ENCODE measurements around the gene MTMR6. TPM values are rescaled to one million over a fixed set of nuclear protein-coding genes. Genes with fewer than 3 reads are reported as not detected.

MTMR6 gene
- total RNA-seq, 1 donor from 2014 or later = 27.6 TPM

- Histone ChIP-seq H3K36me3 (ENCODE audit: control insufficient read depth, insufficient read depth, low read length) (no peaks in the 10 kb centered on the region), H3K4me3 (ENCODE audit: low read depth, low read length) (no peak overlapping the region), H3K27me3 (ENCODE audit: control insufficient read depth, insufficient read depth, low read length) (no peaks in the 10 kb centered on the region)
- TF ChIP-seq CTCF (IDR thresholded peaks at IDR 0.05; ENCODE audit: insufficient read depth, low read length, poor library complexity, severe bottlenecking) = peak; percentile 15
- no peak for DNase-seq (ENCODE audit: low read depth)
These were observed 72.6 kb downstream of the MTMR6 start for GRCh38 chr13:25214491-25215252.

GRCh38 chr13:25213715-25214114 is 73.6 kb downstream of the MTMR6 start:
- Histone ChIP-seq H3K27me3 (ENCODE audit: control insufficient read depth, insufficient read depth, low read length) (no peaks in the 10 kb centered on the region), H3K4me3 (ENCODE audit: low read depth, low read length) (no peak overlapping the region), H3K36me3 (ENCODE audit: control insufficient read depth, insufficient read depth, low read length) (no peaks in the 10 kb centered on the region)
- no peak for DNase-seq (ENCODE audit: low read depth)
- TF ChIP-seq CTCF (IDR thresholded peaks at IDR 0.05; ENCODE audit: insufficient read depth, low read length, poor library complexity, severe bottlenecking) = no peak

GRCh38 chr13:25210842-25211569 is 76.3 kb downstream of the MTMR6 start:
- Histone ChIP-seq H3K27me3 (ENCODE audit: control insufficient read depth, insufficient read depth, low read length) (no peaks in the 10 kb centered on the region), H3K4me3 (ENCODE audit: low read depth, low read length) (no peak overlapping the region), H3K36me3 (ENCODE audit: control insufficient read depth, insufficient read depth, low read length) (no peaks in the 10 kb centered on the region)
- no peak for TF ChIP-seq CTCF (IDR thresholded peaks at IDR 0.05; ENCODE audit: insufficient read depth, low read length, poor library complexity, severe bottlenecking)
- no peak for DNase-seq (ENCODE audit: low read depth)

- Histone ChIP-seq H3K36me3 (ENCODE audit: control insufficient read depth, insufficient read depth, low read length) (no peaks in the 10 kb centered on the region), H3K27me3 (ENCODE audit: control insufficient read depth, insufficient read depth, low read length) (no peaks in the 10 kb centered on the region), H3K4me3 (ENCODE audit: low read depth, low read length) (no peak overlapping the region)
- TF ChIP-seq CTCF (IDR thresholded peaks at IDR 0.05; ENCODE audit: insufficient read depth, low read length, poor library complexity, severe bottlenecking) = no peak
- DNase-seq (ENCODE audit: low read depth) = no peak
These were observed 79.9 kb downstream of the MTMR6 start for GRCh38 chr13:25207291-25207810.

GRCh38 chr13:25204863-25205262 is 82.4 kb downstream of the MTMR6 start:
- TF ChIP-seq CTCF (IDR thresholded peaks at IDR 0.05; ENCODE audit: insufficient read depth, low read length, poor library complexity, severe bottlenecking) = no peak
- H3K27me3 ChIP-seq (ENCODE audit: control insufficient read depth, insufficient read depth, low read length) = no peaks in the 10 kb centered on the region
- H3K4me3 ChIP-seq (ENCODE audit: low read depth, low read length) = no peak overlapping the region
- DNase-seq (ENCODE audit: low read depth) = no peak
- H3K36me3 ChIP-seq (ENCODE audit: control insufficient read depth, insufficient read depth, low read length) = no peaks in the 10 kb centered on the region

All from kidney epithelial cell (primary cell).